ENCODE data around the gene ARL8A. TPM values are rescaled to one million over a fixed set of nuclear protein-coding genes. Genes with fewer than 3 reads are reported as not detected.
A peak's percentile ranks its signal among the peaks of the same experiment; 100 is the strongest.
"Not testable (repeated sequence)": the region's sequence is repeated elsewhere in the genome, so short reads cannot be mapped to it uniquely, and the experiment has no call there.

The ARL8A gene
- total RNA-seq, 1 donor from 2014 or later, result 56.6 TPM

- DNase-seq (ENCODE audit: low spot score), result no peak
- Mint-ChIP-seq H3K27me3 (ENCODE audit: insufficient read depth) (no peaks in the 10 kb centered on the region), H3K4me1 (ENCODE audit: low read depth) (peaks cover 49% of the 10 kb centered on the region), H3K36me3 (ENCODE audit: low read depth) (no peaks in the 10 kb centered on the region), H3K27ac (no peak overlapping the region), H3K9me3 (no peaks in the 10 kb centered on the region), H3K4me3 (no peak overlapping the region)
- intact Hi-C loops (cut with micrococcal nuclease), result loop anchor here (10.0 kb wide), 3 partner anchors 827 to 1157 kb away; partner anchors contain the start of gene KIF21B
These were observed 23.3 kb upstream of the ARL8A start for GRCh38 chr1:202167708-202168415.

GRCh38 chr1:202167054-202167453, 22.5 kb upstream of the ARL8A start:
- not testable (repeated sequence) for H3K27me3 Mint-ChIP-seq (ENCODE audit: insufficient read depth); H3K9me3 Mint-ChIP-seq; H3K4me3 Mint-ChIP-seq; DNase-seq (ENCODE audit: low spot score); H3K36me3 Mint-ChIP-seq (ENCODE audit: low read depth); H3K27ac Mint-ChIP-seq
- intact Hi-C loops (cut with micrococcal nuclease), result loop anchor here (10.0 kb wide), 3 partner anchors 828 to 1158 kb away; partner anchors contain the start of gene KIF21B
- peaks cover 57% of the 10 kb centered on the region for H3K4me1 Mint-ChIP-seq (ENCODE audit: low read depth)

- Mint-ChIP-seq H3K27me3 (ENCODE audit: insufficient read depth) (no peaks in the 10 kb centered on the region), H3K4me1 (ENCODE audit: low read depth) (peaks cover 65% of the 10 kb centered on the region), H3K27ac (peak overlapping the region; percentile 94), H3K9me3 (no peaks in the 10 kb centered on the region), H3K4me3 (peak overlapping the region; percentile 81), H3K36me3 (ENCODE audit: low read depth) (no peaks in the 10 kb centered on the region)
- intact Hi-C loops (cut with micrococcal nuclease), result loop anchor here (10.0 kb wide), 3 partner anchors 829 to 1159 kb away; partner anchors contain the start of gene KIF21B
- no peak for DNase-seq (ENCODE audit: low spot score)
These were observed 21.7 kb upstream of the ARL8A start for GRCh38 chr1:202165942-202166843.

- Mint-ChIP-seq H3K9me3 (no peaks in the 10 kb centered on the region), H3K4me1 (ENCODE audit: low read depth) (peaks cover 66% of the 10 kb centered on the region), H3K36me3 (ENCODE audit: low read depth) (peaks cover under 1% of the 10 kb centered on the region), H3K4me3 (peak overlapping the region; percentile 81), H3K27ac (peak overlapping the region; percentile 94), H3K27me3 (ENCODE audit: insufficient read depth) (no peaks in the 10 kb centered on the region)
- no peak for DNase-seq (ENCODE audit: low spot score)
- intact Hi-C loops (cut with micrococcal nuclease), result loop anchor here (10.0 kb wide), 3 partner anchors 829 to 1159 kb away; partner anchors contain the start of gene KIF21B
These were observed 20.9 kb upstream of the ARL8A start for GRCh38 chr1:202165267-202165941.

GRCh38 chr1:202164271-202165037, 19.9 kb upstream of the ARL8A start:
- peak; percentile 78 for DNase-seq (ENCODE audit: low spot score)
- Mint-ChIP-seq H3K4me3 (peak overlapping the region; percentile 81), H3K36me3 (ENCODE audit: low read depth) (peaks cover 7% of the 10 kb centered on the region), H3K9me3 (no peaks in the 10 kb centered on the region), H3K27me3 (ENCODE audit: insufficient read depth) (no peaks in the 10 kb centered on the region), H3K27ac (peak overlapping the region; percentile 94), H3K4me1 (ENCODE audit: low read depth) (peaks cover 63% of the 10 kb centered on the region)
- intact Hi-C loops (cut with micrococcal nuclease), result loop anchor here (5.0 to 10.0 kb wide), 4 partner anchors 643 to 1160 kb away; partner anchors contain the start of genes KDM5B and KIF21B

GRCh38 chr1:202163281-202164270, 19.0 kb upstream of the ARL8A start:
- no peaks in the 10 kb centered on the region for H3K27me3 Mint-ChIP-seq (ENCODE audit: insufficient read depth)
- peak overlapping the region; percentile 81 for H3K4me3 Mint-ChIP-seq
- H3K4me1 Mint-ChIP-seq (ENCODE audit: low read depth), result peaks cover 67% of the 10 kb centered on the region
- H3K27ac Mint-ChIP-seq, result peak overlapping the region; percentile 94
- peaks cover 16% of the 10 kb centered on the region for H3K36me3 Mint-ChIP-seq (ENCODE audit: low read depth)
- H3K9me3 Mint-ChIP-seq, result no peaks in the 10 kb centered on the region
- intact Hi-C loops (cut with micrococcal nuclease), result loop anchor here (5.0 to 10.0 kb wide), 4 partner anchors 644 to 1161 kb away; partner anchors contain the start of genes KDM5B and KIF21B
- DNase-seq (ENCODE audit: low spot score), result no peak

GRCh38 chr1:202162418-202163280, 18.1 kb upstream of the ARL8A start:
- Mint-ChIP-seq H3K27me3 (ENCODE audit: insufficient read depth) (no peaks in the 10 kb centered on the region), H3K36me3 (ENCODE audit: low read depth) (peaks cover 25% of the 10 kb centered on the region), H3K4me3 (peak overlapping the region; percentile 98), H3K9me3 (no peaks in the 10 kb centered on the region), H3K27ac (peak overlapping the region; percentile 94), H3K4me1 (ENCODE audit: low read depth) (peaks cover 76% of the 10 kb centered on the region)
- intact Hi-C loops (cut with micrococcal nuclease), result loop anchor here (5.0 to 10.0 kb wide), 4 partner anchors 645 to 1162 kb away; partner anchors contain the start of genes KDM5B and KIF21B
- DNase-seq (ENCODE audit: low spot score), result no peak

GRCh38 chr1:202162047-202162417, 17.5 kb upstream of the ARL8A start:
- Mint-ChIP-seq H3K36me3 (ENCODE audit: low read depth) (peaks cover 31% of the 10 kb centered on the region), H3K4me3 (peak overlapping the region; percentile 98), H3K27me3 (ENCODE audit: insufficient read depth) (no peaks in the 10 kb centered on the region), H3K27ac (peak overlapping the region; percentile 94), H3K4me1 (ENCODE audit: low read depth) (peaks cover 80% of the 10 kb centered on the region), H3K9me3 (no peaks in the 10 kb centered on the region)
- intact Hi-C loops (cut with micrococcal nuclease), result loop anchor here (5.0 to 10.0 kb wide), 4 partner anchors 645 to 1163 kb away; partner anchors contain the start of genes KDM5B and KIF21B
- DNase-seq (ENCODE audit: low spot score), result peak; percentile 30

GRCh38 chr1:202161151-202162046, 16.9 kb upstream of the ARL8A start:
- peaks cover 33% of the 10 kb centered on the region for H3K36me3 Mint-ChIP-seq (ENCODE audit: low read depth)
- DNase-seq (ENCODE audit: low spot score), result no peak
- peak overlapping the region; percentile 94 for H3K27ac Mint-ChIP-seq
- intact Hi-C loops (cut with micrococcal nuclease), result loop anchor here (2.0 to 10.0 kb wide), 5 partner anchors 23 to 1163 kb away; partner anchors contain the start of genes KDM5B and KIF21B
- peaks cover 77% of the 10 kb centered on the region for H3K4me1 Mint-ChIP-seq (ENCODE audit: low read depth)
- no peaks in the 10 kb centered on the region for H3K27me3 Mint-ChIP-seq (ENCODE audit: insufficient read depth)
- H3K4me3 Mint-ChIP-seq, result peak overlapping the region; percentile 98
- H3K9me3 Mint-ChIP-seq, result no peaks in the 10 kb centered on the region
